Hepatocyte (in vitro differentiated cells): Measurements from ENCODE around the gene TUBGCP4. TPM values are rescaled to one million over a fixed set of nuclear protein-coding genes. Genes with fewer than 3 reads are reported as not detected.

ENCODE experiments used
- DNase-seq: peaks from one replicate; pipeline ENCODE4 v3.0.0-alpha.2; 2016; ENCODE audit warnings: low spot score
- H2AFZ ChIP-seq: fragments of 200-600 bp; sonication (generic); 2 replicates; pipeline ENCODE4 v1.6.0; 2016; ENCODE audit warnings: antibody characterized with exemption, mild to moderate bottlenecking
- H3K27ac ChIP-seq: fragments of 200-600 bp; sonication (generic); 2 replicates; pipeline ENCODE4 v1.5.1; 2016; ENCODE audit warnings: mild to moderate bottlenecking
- H3K27me3 ChIP-seq: fragments of 200-600 bp; sonication (generic); 2 replicates; pipeline ENCODE4 v1.6.1; 2016
- H3K36me3 ChIP-seq: fragments of 200-600 bp; sonication (generic); replicated peaks from 2 replicates; pipeline ENCODE4 v1.5.1; 2016; ENCODE audit warnings: low read depth; ENCODE audit not compliant: insufficient read depth
- H3K4me1 ChIP-seq: fragments of 200-600 bp; sonication (generic); 2 replicates; pipeline ENCODE4 v1.5.1; 2016; ENCODE audit warnings: mild to moderate bottlenecking, moderate library complexity; ENCODE audit not compliant: insufficient read depth
- H3K4me2 ChIP-seq: fragments of 200-600 bp; sonication (generic); 2 replicates; pipeline ENCODE4 v1.6.0; 2016
- H3K4me3 ChIP-seq: fragments of 200-600 bp; sonication (generic); 2 replicates; pipeline ENCODE4 v1.5.1; 2016; ENCODE audit warnings: mild to moderate bottlenecking
- H3K79me2 ChIP-seq: fragments of 200-600 bp; sonication (generic); 2 replicates; pipeline ENCODE4 v1.6.0; 2017; ENCODE audit warnings: mild to moderate bottlenecking
- H3K9me2 ChIP-seq: fragments of 200-600 bp; sonication (generic); replicated peaks from 2 replicates; pipeline ENCODE4 v1.6.0; 2017; ENCODE audit warnings: mild to moderate bottlenecking; ENCODE audit not compliant: insufficient read depth
- H3K9me3 ChIP-seq: fragments of 200-600 bp; sonication (generic); 2 replicates; pipeline ENCODE4 v1.5.1; 2016; ENCODE audit warnings: low read depth, mild to moderate bottlenecking
- H4K20me1 ChIP-seq: fragments of 200-600 bp; sonication (generic); 2 replicates; pipeline ENCODE4 v1.6.0; 2016; ENCODE audit warnings: mild to moderate bottlenecking; ENCODE audit not compliant: insufficient read depth, poor library complexity, severe bottlenecking
- EZH2 ChIP-seq: fragments of 200-600 bp; sonication (generic); IDR thresholded peaks from 2 replicates; pipeline ENCODE4 v1.6.1; 2016; ENCODE audit warnings: antibody characterized with exemption, mild to moderate bottlenecking, borderline replicate concordance
- EZH2phosphoT487 ChIP-seq: fragments of 200-600 bp; sonication (generic); IDR thresholded peaks from one replicate; pipeline ENCODE4 v1.6.1; 2018; ENCODE audit warnings: antibody characterized with exemption, mild to moderate bottlenecking, low read depth, moderate library complexity; ENCODE audit not compliant: unreplicated experiment, severe bottlenecking
- WGBS: methylation state at CpG from one replicate; pipeline ENCODE4 v1.1.6; 2016; ENCODE audit warnings: low lambda C conversion rate; ENCODE audit errors: missing lambda C conversion rate; 5-methylcytosine and 5-hydroxymethylcytosine counted together
- polyA plus RNA-seq: library from polyadenylated mRNA; unstranded; fragments of >200 nt; fragmentation: Nextera tagmentation; extraction: Ambion mirVana; gene quantifications from 2 replicates; pipeline ENCODE4 v1.2.1, GENCODE V29; 2016
- total RNA-seq: library from RNA; depleted of rRNA; stranded (reverse); fragments of >200 nt; gene quantifications from 2 replicates; pipeline ENCODE4 v1.2.3, GENCODE V29; 2014
- TF ChIP-seq, protein P1 (sequence below): fragments of 200-600 bp; sonication (generic); IDR thresholded peaks from 2 replicates; pipeline ENCODE4 v1.5.1; 2016; ENCODE audit warnings: antibody characterized with exemption, mild to moderate bottlenecking; ENCODE audit not compliant: poor library complexity

Gene TUBGCP4
- total and polyA plus RNA-seq, 2 experiments from 2014 or later, result 12.0 to 17.2 TPM

DNA sequence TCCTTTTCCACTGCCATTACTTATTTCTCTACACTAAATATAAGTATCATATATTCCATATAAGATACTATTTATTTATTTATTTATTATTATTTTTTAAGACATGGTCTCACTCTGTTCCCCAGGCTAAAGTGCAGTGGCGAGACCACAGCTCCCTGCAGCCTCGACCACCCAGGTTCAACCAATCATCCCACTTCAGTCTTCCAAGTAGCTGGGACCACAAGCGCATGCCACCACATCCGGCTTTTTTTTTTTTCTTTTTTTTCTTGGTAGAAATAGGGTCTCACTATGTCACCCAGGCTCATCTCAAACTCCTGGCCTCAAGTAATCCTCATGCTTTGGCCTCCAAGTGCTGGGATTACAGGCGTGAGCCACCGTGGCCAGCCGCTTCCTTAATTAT, 65.5 kb downstream of the TUBGCP4 start:
- DNase-seq, result no peak
- H3K36me3 ChIP-seq, result no peaks in the 10 kb centered on the region

DNA sequence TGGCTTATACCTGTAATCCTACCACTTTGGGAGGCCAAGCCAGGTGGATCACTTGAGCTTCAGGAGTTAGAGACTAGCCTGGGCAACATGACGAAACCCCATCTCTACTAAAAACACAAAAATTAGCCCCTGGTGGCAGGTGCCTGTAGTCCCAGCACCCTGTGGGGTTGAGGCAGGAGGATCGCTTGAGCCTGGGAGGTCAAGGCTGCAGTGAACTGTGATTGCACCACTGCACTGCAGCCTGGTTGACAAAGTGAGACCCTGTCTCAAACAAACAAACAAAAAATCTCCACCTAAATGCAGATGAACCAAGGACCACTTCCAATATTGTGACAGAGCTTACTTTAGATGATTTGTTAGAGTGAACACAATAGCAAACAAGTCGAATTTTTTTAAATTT, 68.4 kb downstream of the TUBGCP4 start:
- no peaks in the 10 kb centered on the region for H3K79me2 ChIP-seq
- WGBS, result 83% methylated on average over 3 of the region's 3 CpGs
- H3K27me3 ChIP-seq, result no peaks in the 10 kb centered on the region
- H3K4me1 ChIP-seq, result no peaks in the 10 kb centered on the region
- no peak overlapping the region for H3K4me2 ChIP-seq
- no peak overlapping the region for H2AFZ ChIP-seq
- H3K4me3 ChIP-seq, result no peak overlapping the region
- H3K27ac ChIP-seq, result no peak overlapping the region
- no peak for DNase-seq
- H4K20me1 ChIP-seq, result no peaks in the 10 kb centered on the region
- no peaks in the 10 kb centered on the region for H3K9me3 ChIP-seq
- H3K36me3 ChIP-seq, result no peaks in the 10 kb centered on the region
- TF ChIP-seq EZH2 (no peak), EZH2phosphoT487 (no peak)
- TF ChIP-seq, protein P1, sequence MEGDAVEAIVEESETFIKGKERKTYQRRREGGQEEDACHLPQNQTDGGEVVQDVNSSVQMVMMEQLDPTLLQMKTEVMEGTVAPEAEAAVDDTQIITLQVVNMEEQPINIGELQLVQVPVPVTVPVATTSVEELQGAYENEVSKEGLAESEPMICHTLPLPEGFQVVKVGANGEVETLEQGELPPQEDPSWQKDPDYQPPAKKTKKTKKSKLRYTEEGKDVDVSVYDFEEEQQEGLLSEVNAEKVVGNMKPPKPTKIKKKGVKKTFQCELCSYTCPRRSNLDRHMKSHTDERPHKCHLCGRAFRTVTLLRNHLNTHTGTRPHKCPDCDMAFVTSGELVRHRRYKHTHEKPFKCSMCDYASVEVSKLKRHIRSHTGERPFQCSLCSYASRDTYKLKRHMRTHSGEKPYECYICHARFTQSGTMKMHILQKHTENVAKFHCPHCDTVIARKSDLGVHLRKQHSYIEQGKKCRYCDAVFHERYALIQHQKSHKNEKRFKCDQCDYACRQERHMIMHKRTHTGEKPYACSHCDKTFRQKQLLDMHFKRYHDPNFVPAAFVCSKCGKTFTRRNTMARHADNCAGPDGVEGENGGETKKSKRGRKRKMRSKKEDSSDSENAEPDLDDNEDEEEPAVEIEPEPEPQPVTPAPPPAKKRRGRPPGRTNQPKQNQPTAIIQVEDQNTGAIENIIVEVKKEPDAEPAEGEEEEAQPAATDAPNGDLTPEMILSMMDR, result no peak
- no peaks in the 10 kb centered on the region for H3K9me2 ChIP-seq

More for the DNA sequence above, 65.5 kb downstream of the TUBGCP4 start:
- H3K4me1 ChIP-seq, result no peaks in the 10 kb centered on the region
- no peak overlapping the region for H2AFZ ChIP-seq
- no peaks in the 10 kb centered on the region for H4K20me1 ChIP-seq
- no peaks in the 10 kb centered on the region for H3K27me3 ChIP-seq
- H3K79me2 ChIP-seq, result no peaks in the 10 kb centered on the region
- H3K27ac ChIP-seq, result no peak overlapping the region
- no peak overlapping the region for H3K4me2 ChIP-seq
- no peaks in the 10 kb centered on the region for H3K9me3 ChIP-seq
- H3K9me2 ChIP-seq, result no peaks in the 10 kb centered on the region
- WGBS, result 97% methylated on average over 7 of the region's 7 CpGs
- TF ChIP-seq, protein P1, result no peak
- no peak for TF ChIP-seq EZH2phosphoT487
- no peak for TF ChIP-seq EZH2
- H3K4me3 ChIP-seq, result no peak overlapping the region

- Histone ChIP-seq H4K20me1 (no peaks in the 10 kb centered on the region), H3K4me1 (no peaks in the 10 kb centered on the region), H3K9me2 (no peaks in the 10 kb centered on the region), H3K9me3 (no peaks in the 10 kb centered on the region), H3K79me2 (no peaks in the 10 kb centered on the region), H3K4me2 (no peak overlapping the region), H2AFZ (no peak overlapping the region), H3K27ac (no peak overlapping the region), H3K36me3 (no peaks in the 10 kb centered on the region), H3K27me3 (no peaks in the 10 kb centered on the region), H3K4me3 (no peak overlapping the region)
- WGBS, result 57% methylated on average over 4 of the region's 4 CpGs
- no peak for TF ChIP-seq EZH2phosphoT487
- TF ChIP-seq, protein P1, result peak; percentile 45
- no peak for TF ChIP-seq EZH2
- peak; percentile 71 for DNase-seq
Measured at GRCh38 chr15:43440721-43441281, 69.9 kb downstream of the TUBGCP4 start.

GRCh38 chr15:43441316-43441715, 70.4 kb downstream of the TUBGCP4 start:
- H3K9me3 ChIP-seq, result no peaks in the 10 kb centered on the region
- TF ChIP-seq, protein P1, result no peak
- TF ChIP-seq EZH2, result no peak
- TF ChIP-seq EZH2phosphoT487, result no peak
- no peaks in the 10 kb centered on the region for H3K79me2 ChIP-seq
- H3K36me3 ChIP-seq, result no peaks in the 10 kb centered on the region
- DNase-seq, result no peak
- H3K4me2 ChIP-seq, result no peak overlapping the region
- H3K4me1 ChIP-seq, result no peaks in the 10 kb centered on the region
- no peaks in the 10 kb centered on the region for H3K27me3 ChIP-seq
- H3K9me2 ChIP-seq, result no peaks in the 10 kb centered on the region
- H2AFZ ChIP-seq, result no peak overlapping the region
- H3K4me3 ChIP-seq, result no peak overlapping the region
- H4K20me1 ChIP-seq, result no peaks in the 10 kb centered on the region
- no peak overlapping the region for H3K27ac ChIP-seq
